SK-N-SH (cell line): Measurements from ENCODE around the gene TBKBP1. TPM values are rescaled to one million over a fixed set of nuclear protein-coding genes. Genes with fewer than 3 reads are reported as not detected.

ENCODE experiments used
- CTCF ChIA-PET: fragments of 300-600, 350-600 bp; formaldehyde crosslinking; extraction: SDS; loops from one replicate; lab custom pipeline; 2021; lab: Yijun Ruan, JAX
- POLR2A ChIA-PET: fragments of 350-600 bp; sonication (Branson Sonifier 250); formaldehyde crosslinking; extraction: SDS; loops from one replicate; lab custom pipeline; 2020; ENCODE audit warnings: antibody characterized with exemption, inconsistent platforms; lab: Yijun Ruan, JAX
- DNase-seq: peaks from one replicate; pipeline ENCODE4 v3.0.0; 2012
- H2AFZ ChIP-seq: fragments of 200-600 bp; sonication (generic); 2 replicates; pipeline ENCODE4 v1.8.1; 2016; ENCODE audit warnings: antibody characterized with exemption, mild to moderate bottlenecking, low read depth
- H3F3A ChIP-seq: fragments of 200-600 bp; sonication (generic); replicated peaks from 2 replicates; pipeline ENCODE3; 2016; ENCODE audit warnings: antibody characterized with exemption, mild to moderate bottlenecking; ENCODE audit not compliant: insufficient read depth
- H3K27ac ChIP-seq, 2 experiments: fragments of 200-500 bp in 1 of 2; fragments of 200-600 bp in 1 of 2; sonication (Bioruptor generic) in 1 of 2; sonication (generic), shearing (Covaris generic) in 1 of 2; 2 replicates each; pipeline versions ENCODE4 v1.5.1 to v1.6.1; 2014 to 2016; ENCODE audit warnings: low read depth in 2 of 2, inconsistent platforms in 1 of 2, low read length in 1 of 2, mild to moderate bottlenecking in 1 of 2, mixed read lengths in 1 of 2
- H3K27me3 ChIP-seq: fragments of 200-600 bp; sonication (generic), shearing (Covaris generic); 2 replicates; pipeline ENCODE4 v1.6.1; 2016; ENCODE audit warnings: mixed run types; ENCODE audit not compliant: insufficient read depth
- H3K36me3 ChIP-seq, 2 experiments: fragments of 200-500 bp in 1 of 2; fragments of 200-600 bp in 1 of 2; sonication (Bioruptor generic) in 1 of 2; sonication (generic) in 1 of 2; replicated peaks in 1 of 2; 2 replicates each; pipeline versions ENCODE3 to v1.5.1; 2014 to 2016; ENCODE audit warnings: low read length in 1 of 2, mild to moderate bottlenecking in 1 of 2; ENCODE audit not compliant: insufficient read depth in 2 of 2, control insufficient read depth in 1 of 2
- H3K4me1 ChIP-seq, 2 experiments: fragments of 200-500 bp in 1 of 2; fragments of 200-600 bp in 1 of 2; sonication (Bioruptor generic) in 1 of 2; sonication (generic), shearing (Covaris generic) in 1 of 2; 2 replicates each; pipeline versions ENCODE4 v1.5.1 to v1.6.1; 2014 to 2016; ENCODE audit warnings: low read depth in 1 of 2, low read length in 1 of 2, mixed run types in 1 of 2; ENCODE audit not compliant: insufficient read depth in 2 of 2, control insufficient read depth in 1 of 2
- H3K4me2 ChIP-seq: fragments of 200-600 bp; sonication (generic), shearing (Covaris generic); 2 replicates; pipeline ENCODE4 v1.6.1; 2017; ENCODE audit warnings: mixed run types
- H3K4me3 ChIP-seq, 2 experiments: fragments of 200-500 bp in 1 of 2; fragments of 200-600 bp in 1 of 2; sonication (Bioruptor generic) in 1 of 2; sonication (generic), shearing (Covaris generic) in 1 of 2; 2 replicates each; pipeline versions ENCODE4 v1.5.1 to v1.8.1; 2014 to 2016; ENCODE audit warnings: low read depth in 2 of 2, inconsistent platforms in 1 of 2, low read length in 1 of 2, mild to moderate bottlenecking in 1 of 2, mixed read lengths in 1 of 2, moderate library complexity in 1 of 2
- H3K79me2 ChIP-seq: fragments of 200-600 bp; sonication (generic); 2 replicates; pipeline ENCODE4 v1.8.1; 2017; ENCODE audit warnings: mild to moderate bottlenecking; ENCODE audit not compliant: insufficient read depth
- H3K9ac ChIP-seq: fragments of 200-600 bp; sonication (generic); 2 replicates; pipeline ENCODE4 v1.6.1; 2017; ENCODE audit warnings: mixed run types
- H3K9me2 ChIP-seq: fragments of 200-600 bp; sonication (generic); 2 replicates; pipeline ENCODE4 v1.6.1; 2017; ENCODE audit warnings: mixed run types
- H3K9me3 ChIP-seq: fragments of 200-600 bp; sonication (generic); 2 replicates; pipeline ENCODE4 v1.6.1; 2017; ENCODE audit warnings: mixed run types, mild to moderate bottlenecking, moderate library complexity
- H4K20me1 ChIP-seq: fragments of 200-600 bp; sonication (generic); 2 replicates; pipeline ENCODE4 v1.6.1; 2017; ENCODE audit warnings: mild to moderate bottlenecking, mixed run types; ENCODE audit not compliant: insufficient read depth
- EZH2phosphoT487 ChIP-seq: fragments of 200-600 bp; sonication (generic); IDR thresholded peaks from 2 replicates; pipeline ENCODE4 v1.6.1; 2017; ENCODE audit warnings: low read depth, mixed run types, mild to moderate bottlenecking, antibody characterized with exemption, moderate library complexity, borderline replicate concordance
- FOSL2 ChIP-seq: IDR thresholded peaks from 2 replicates; pipeline ENCODE4 v1.4.0; 2012; ENCODE audit warnings: low read depth, mild to moderate bottlenecking, moderate library complexity, borderline replicate concordance
- FOXJ3 ChIP-seq: sonication (generic); formaldehyde crosslinking; IDR thresholded peaks from 2 replicates; pipeline ENCODE4 v1.5.1; 2020; ENCODE audit warnings: mild to moderate bottlenecking, missing genetic modification reagents
- FOXM1 ChIP-seq: IDR thresholded peaks from 2 replicates; pipeline ENCODE4 v1.4.0; 2012; ENCODE audit warnings: low read depth, mild to moderate bottlenecking
- GABPA ChIP-seq: IDR thresholded peaks from 2 replicates; pipeline ENCODE4 v1.4.0; 2012; ENCODE audit warnings: low read depth, mild to moderate bottlenecking
- JUND ChIP-seq: IDR thresholded peaks from 2 replicates; pipeline ENCODE4 v1.4.0; 2012
- NRF1 ChIP-seq: IDR thresholded peaks from 2 replicates; pipeline ENCODE4 v1.6.1; 2012; ENCODE audit warnings: low read depth, mild to moderate bottlenecking, low read length
- POLR2AphosphoS5 ChIP-seq: IDR thresholded peaks from 2 replicates; pipeline ENCODE4 v1.6.1; 2012; ENCODE audit warnings: low read depth, low read length
- RAD21 ChIP-seq: IDR thresholded peaks from 2 replicates; pipeline ENCODE4 v1.6.1; 2012; ENCODE audit warnings: mild to moderate bottlenecking, low read length
- REST ChIP-seq: IDR thresholded peaks from 2 replicates; pipeline ENCODE4 v1.6.1; 2012; ENCODE audit warnings: mild to moderate bottlenecking, low read depth, low read length, moderate library complexity
- RFX5 ChIP-seq: IDR thresholded peaks from 2 replicates; pipeline ENCODE4 v1.6.1; 2012; ENCODE audit warnings: mild to moderate bottlenecking, improper control_type of control experiment, low read length
- SMC3 ChIP-seq: IDR thresholded peaks from 2 replicates; pipeline ENCODE4 v1.6.1; 2012; ENCODE audit warnings: low read depth, low read length, improper control_type of control experiment
- TCF12 ChIP-seq: IDR thresholded peaks from 2 replicates; pipeline ENCODE4 v1.4.0; 2012
- TEAD4 ChIP-seq: IDR thresholded peaks from 2 replicates; pipeline ENCODE4 v1.4.0; 2012; ENCODE audit warnings: mild to moderate bottlenecking, borderline replicate concordance; ENCODE audit not compliant: insufficient read depth
- USF2 ChIP-seq: fragments of 150-350 bp; IDR thresholded peaks from 2 replicates; pipeline ENCODE4 v1.6.1; 2017; ENCODE audit warnings: antibody characterized with exemption, low read length, low read depth, borderline replicate concordance
- ZBTB33 ChIP-seq: IDR thresholded peaks from 2 replicates; pipeline ENCODE4 v1.4.0; 2012; ENCODE audit warnings: low read depth, borderline replicate concordance
- WGBS: methylation state at CpG from one replicate; pipeline ENCODE4 v1.1.6; 2017; ENCODE audit warnings: low lambda C conversion rate; 5-methylcytosine and 5-hydroxymethylcytosine counted together
- polyA plus RNA-seq, 3 experiments: library from polyadenylated mRNA; depleted of rRNA; stranded (reverse); fragments of >200 nt; gene quantifications; 2 replicates each; pipeline ENCODE4 v1.2.3, GENCODE V29; 2012
- TF ChIP-seq, protein P1 (sequence below): IDR thresholded peaks from 2 replicates; pipeline ENCODE4; 2012
- TF ChIP-seq, protein P2 (sequence below): IDR thresholded peaks from 2 replicates; pipeline ENCODE4 v1.4.0; 2012; ENCODE audit warnings: low read depth

Gene TBKBP1
- polyA plus RNA-seq, 1 of the 3 experiments (the other 2 are of a cell fraction): 14.4 TPM

- Histone ChIP-seq H3K4me1 (peaks cover 0 to 4% of the 10 kb centered on the region in 2 experiments; a peak in 1 of 4 replicates), H3K27ac (no peak overlapping the region), H3K9ac (no peak overlapping the region), H3K4me3 (no peak overlapping the region), H3F3A (peaks cover 9% of the 10 kb centered on the region), H3K9me2 (no peaks in the 10 kb centered on the region), H2AFZ (no peak overlapping the region), H3K36me3 (no peaks in the 10 kb centered on the region), H4K20me1 (no peaks in the 10 kb centered on the region), H3K79me2 (peaks cover 13% of the 10 kb centered on the region; the same call in 1 of the 2 replicates), H3K27me3 (no peaks in the 10 kb centered on the region), H3K9me3 (no peaks in the 10 kb centered on the region), H3K4me2 (no peak overlapping the region)
- no peak for DNase-seq
- TF ChIP-seq SMC3: no peak
- TF ChIP-seq JUND: no peak
- no peak for TF ChIP-seq NRF1
- no peak for TF ChIP-seq EZH2phosphoT487
- no peak for TF ChIP-seq RFX5
- TF ChIP-seq FOXJ3 (CRISPR knock-in tag): no peak
- TF ChIP-seq FOXM1: no peak
- TF ChIP-seq, protein P1, sequence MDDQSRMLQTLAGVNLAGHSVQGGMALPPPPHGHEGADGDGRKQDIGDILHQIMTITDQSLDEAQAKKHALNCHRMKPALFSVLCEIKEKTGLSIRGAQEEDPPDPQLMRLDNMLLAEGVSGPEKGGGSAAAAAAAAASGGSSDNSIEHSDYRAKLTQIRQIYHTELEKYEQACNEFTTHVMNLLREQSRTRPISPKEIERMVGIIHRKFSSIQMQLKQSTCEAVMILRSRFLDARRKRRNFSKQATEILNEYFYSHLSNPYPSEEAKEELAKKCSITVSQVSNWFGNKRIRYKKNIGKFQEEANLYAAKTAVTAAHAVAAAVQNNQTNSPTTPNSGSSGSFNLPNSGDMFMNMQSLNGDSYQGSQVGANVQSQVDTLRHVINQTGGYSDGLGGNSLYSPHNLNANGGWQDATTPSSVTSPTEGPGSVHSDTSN: no peak
- TF ChIP-seq GABPA: no peak
- no peak for TF ChIP-seq TEAD4
- no peak for TF ChIP-seq FOSL2
- TF ChIP-seq POLR2AphosphoS5: no peak
- no peak for TF ChIP-seq USF2
- TF ChIP-seq, protein P2, sequence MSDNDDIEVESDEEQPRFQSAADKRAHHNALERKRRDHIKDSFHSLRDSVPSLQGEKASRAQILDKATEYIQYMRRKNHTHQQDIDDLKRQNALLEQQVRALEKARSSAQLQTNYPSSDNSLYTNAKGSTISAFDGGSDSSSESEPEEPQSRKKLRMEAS: no peak
- ChIA-PET CTCF (interaction anchor here (1.5 kb wide), 1 partner anchor 28 kb away, joined by 8 read pairs; no protein-coding TSS in a partner anchor), POLR2A (no interaction called here)
- 95% methylated on average over 5 of the region's 5 CpGs for WGBS
Measured at GRCh38 chr17:47644324-47644723, 49.6 kb upstream of the TBKBP1 start.

DNA sequence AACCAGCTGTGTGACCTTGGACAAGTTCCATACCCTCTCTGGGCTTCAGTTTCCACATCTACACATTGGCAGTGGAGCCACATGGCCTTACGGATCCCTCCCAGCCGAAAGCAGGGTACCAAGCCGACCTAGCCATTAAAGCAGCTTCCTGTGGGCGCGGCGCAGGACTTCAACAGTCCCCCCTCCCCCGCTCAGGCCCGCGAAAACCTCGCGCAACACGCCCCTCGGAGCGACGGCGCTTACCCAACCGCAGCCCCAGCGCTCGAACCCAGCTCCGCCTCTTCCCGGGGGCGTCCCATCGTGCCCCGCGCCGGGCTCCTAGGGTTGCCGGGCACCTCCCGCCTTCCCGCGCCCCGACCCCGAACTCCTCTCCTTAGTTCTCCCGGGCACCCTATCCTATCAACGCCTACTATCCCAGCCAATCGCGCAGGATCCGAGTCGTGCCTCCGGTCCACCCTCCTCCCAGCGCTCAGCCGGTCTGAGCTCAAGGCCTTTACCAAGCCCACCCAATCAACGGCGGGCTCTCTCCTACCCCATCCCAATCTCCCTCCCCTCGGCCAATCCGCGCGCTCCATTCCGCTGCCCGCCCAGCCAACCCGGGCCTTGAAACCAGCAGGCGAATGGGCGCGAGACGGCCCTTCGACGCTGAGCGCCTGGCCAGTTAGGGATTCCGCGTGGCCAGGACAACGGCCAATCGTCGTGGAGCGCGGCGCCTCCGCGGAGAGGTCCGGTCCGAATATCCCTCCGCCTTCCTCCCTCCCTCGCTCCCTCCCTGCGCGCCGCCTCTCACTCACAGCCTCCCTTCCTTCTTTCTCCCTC, 44.6 kb upstream of the TBKBP1 start, which contains the start of gene KPNB1:
KPNB1 (plus strand) TSS at position 767 of the 819 bp plus-strand sequence. CDS start 326 bp downstream, outside the sequence.
- Histone ChIP-seq H3K4me3 (peak within 1 kb of the TSS; percentile 67 to 80), H3K27ac (peak within 1 kb of the TSS; percentile 71 to 89), H2AFZ (peak within 1 kb of the TSS; percentile 38), H3K9ac (peak within 1 kb of the TSS; percentile 77), H3K27me3 (no peaks in the 10 kb centered on the region), H3K36me3 (peaks cover 29 to 36% of the 10 kb centered on the region in 2 experiments), H3K4me1 (peaks cover 8 to 18% of the 10 kb centered on the region in 2 experiments), H3K9me3 (no peaks in the 10 kb centered on the region), H3K79me2 (peaks cover 51% of the 10 kb centered on the region), H4K20me1 (peaks cover 31% of the 10 kb centered on the region), H3K9me2 (no peaks in the 10 kb centered on the region), H3K4me2 (peak within 1 kb of the TSS; percentile 87), H3F3A (peaks cover 12% of the 10 kb centered on the region)
- CTCF ChIA-PET: interaction anchor here (0.7 to 9.4 kb wide), 11 partner anchors 10 to 240 kb away, joined by 3 to 113 read pairs (median 3); partner anchors contain the start of gene TBX21
- POLR2A ChIA-PET: interaction anchor here (0.5 to 1.6 kb wide), 13 partner anchors 10 to 374 kb away, joined by 3 to 8 read pairs (median 4); partner anchors contain the start of genes EFCAB13, OSBPL7 and TBKBP1
- WGBS: 2% methylated on average over 73 of the region's 74 CpGs
- DNase-seq: peak; percentile 95
- TF ChIP-seq ZBTB33: no peak; the same call in 1 of the 2 replicates
- TF ChIP-seq FOSL2: no peak
- TF ChIP-seq JUND: no peak; the same call in 1 of the 2 replicates
- TF ChIP-seq TEAD4: 0 out of 2 replicates have a peak, but pooled peaks have one; percentile 12
- TF ChIP-seq RAD21: no peak
- peak; percentile 65; the same call in 1 of the 2 replicates for TF ChIP-seq TCF12
- TF ChIP-seq REST: peak; percentile 66; the same call in 1 of the 2 replicates
